Measurements from ENCODE around the gene DLGAP5.

DNA sequence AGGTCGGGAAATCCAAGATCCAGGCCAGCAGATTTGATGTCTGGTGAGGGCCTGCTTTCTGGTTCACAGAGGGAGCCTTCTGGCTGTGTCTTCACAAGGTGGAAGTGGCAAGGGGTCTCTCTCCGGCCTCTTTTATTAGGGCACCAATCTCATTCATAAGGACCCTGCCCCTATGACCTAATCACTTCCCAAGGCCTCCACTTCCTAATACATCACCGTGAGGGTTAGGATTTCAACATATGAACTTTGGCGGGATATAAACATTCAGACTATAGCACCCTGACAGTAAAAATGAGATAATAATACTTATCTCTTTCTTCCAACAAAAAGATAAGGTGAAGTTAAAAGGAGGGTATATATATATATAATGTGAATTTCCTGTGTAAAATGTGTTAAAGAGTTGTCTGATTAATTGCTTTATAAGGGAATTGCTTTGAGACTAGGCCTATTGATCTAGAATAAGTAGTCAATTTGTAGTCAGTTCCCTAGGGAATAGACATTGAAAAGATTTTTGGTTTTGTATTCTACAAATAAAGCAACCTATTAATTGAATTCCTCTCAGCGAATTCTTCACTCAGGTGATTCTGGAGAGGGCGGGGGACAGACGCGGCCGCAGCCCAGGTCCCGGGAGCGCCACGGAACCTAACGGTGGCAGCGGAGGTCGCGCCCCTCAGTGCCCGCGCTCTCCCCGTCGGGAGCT is 62.8 kb downstream of the DLGAP5 start:
- TF ChIP-seq CTCF (IDR thresholded peaks at IDR 0.05) (no peak), POLR2A (IDR thresholded peaks at IDR 0.05) (no peak)

Measured in esophagus squamous epithelium (tissue), 4 donors.